ENCODE data around the gene STK32A.

GRCh38 chr5:147396070-147396823 is 161.4 kb downstream of the STK32A start:
- no peak for TF ChIP-seq EP300 (IDR thresholded peaks at IDR 0.05)
- TF ChIP-seq POLR2AphosphoS5 (IDR thresholded peaks at IDR 0.05) = peak; percentile 11 to 59
- TF ChIP-seq, protein P1, sequence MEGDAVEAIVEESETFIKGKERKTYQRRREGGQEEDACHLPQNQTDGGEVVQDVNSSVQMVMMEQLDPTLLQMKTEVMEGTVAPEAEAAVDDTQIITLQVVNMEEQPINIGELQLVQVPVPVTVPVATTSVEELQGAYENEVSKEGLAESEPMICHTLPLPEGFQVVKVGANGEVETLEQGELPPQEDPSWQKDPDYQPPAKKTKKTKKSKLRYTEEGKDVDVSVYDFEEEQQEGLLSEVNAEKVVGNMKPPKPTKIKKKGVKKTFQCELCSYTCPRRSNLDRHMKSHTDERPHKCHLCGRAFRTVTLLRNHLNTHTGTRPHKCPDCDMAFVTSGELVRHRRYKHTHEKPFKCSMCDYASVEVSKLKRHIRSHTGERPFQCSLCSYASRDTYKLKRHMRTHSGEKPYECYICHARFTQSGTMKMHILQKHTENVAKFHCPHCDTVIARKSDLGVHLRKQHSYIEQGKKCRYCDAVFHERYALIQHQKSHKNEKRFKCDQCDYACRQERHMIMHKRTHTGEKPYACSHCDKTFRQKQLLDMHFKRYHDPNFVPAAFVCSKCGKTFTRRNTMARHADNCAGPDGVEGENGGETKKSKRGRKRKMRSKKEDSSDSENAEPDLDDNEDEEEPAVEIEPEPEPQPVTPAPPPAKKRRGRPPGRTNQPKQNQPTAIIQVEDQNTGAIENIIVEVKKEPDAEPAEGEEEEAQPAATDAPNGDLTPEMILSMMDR (IDR thresholded peaks at IDR 0.05) = no peak

Measured in esophagus muscularis mucosa (tissue), 4 donors.